HG03280 (cell line): ENCODE results near the gene COX19.
"Not testable (repeated sequence)": the region's sequence is repeated elsewhere in the genome, so short reads cannot be mapped to it uniquely, and the experiment has no call there.

Source experiments
- ATAC-seq: cut with Tn5 transposase; IDR thresholded peaks from one replicate; pipeline ENCODE4 v1.9.1; 2021; ENCODE audit warnings: mild to moderate bottlenecking, moderate library complexity; ENCODE audit not compliant: unreplicated experiment

Gene COX19

DNA sequence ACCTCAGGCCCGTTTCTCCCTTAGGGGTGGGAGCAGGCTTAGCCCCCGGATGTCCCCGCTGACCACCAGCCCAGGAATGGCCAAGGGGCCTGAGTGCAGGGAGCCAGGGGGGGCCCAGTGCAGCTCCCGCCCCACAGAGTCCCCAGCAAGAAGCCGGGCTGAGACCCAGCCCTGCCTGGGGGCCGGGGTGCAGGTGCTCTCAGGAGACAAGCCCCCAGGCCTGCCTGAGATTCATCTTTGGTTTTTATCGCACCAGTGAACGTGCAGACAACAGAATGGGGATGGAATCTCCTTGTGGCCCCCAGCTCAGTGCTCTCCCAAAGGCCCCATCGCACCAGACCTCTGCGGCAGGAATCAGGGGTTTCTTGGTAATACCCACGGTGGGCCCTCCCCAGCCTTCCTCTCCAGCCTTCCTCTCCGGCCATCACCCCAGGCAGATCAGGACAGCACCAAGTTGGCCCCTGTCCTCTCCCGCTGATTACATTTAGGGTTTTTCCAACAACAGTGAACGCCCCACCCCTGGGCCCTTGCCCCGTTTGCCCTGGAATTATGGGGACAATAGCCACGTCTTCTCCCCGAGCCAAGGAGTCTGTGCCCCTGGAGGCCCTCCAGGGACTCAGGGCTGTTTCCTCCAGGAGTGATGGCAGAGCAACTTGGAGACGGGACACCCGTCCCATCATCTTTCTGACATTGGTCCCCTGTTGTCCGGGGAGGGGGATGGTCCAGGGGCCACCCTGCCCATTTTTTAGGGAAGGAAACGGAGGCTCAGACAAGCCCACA lies 43.3 kb downstream of the COX19 start:
- no peak for ATAC-seq

- ATAC-seq = no peak
Observed at GRCh38 chr7:930975-931758, 44.2 kb downstream of the COX19 start.

- no peak for ATAC-seq
Observed at GRCh38 chr7:929311-929711, 46.0 kb downstream of the COX19 start.

DNA sequence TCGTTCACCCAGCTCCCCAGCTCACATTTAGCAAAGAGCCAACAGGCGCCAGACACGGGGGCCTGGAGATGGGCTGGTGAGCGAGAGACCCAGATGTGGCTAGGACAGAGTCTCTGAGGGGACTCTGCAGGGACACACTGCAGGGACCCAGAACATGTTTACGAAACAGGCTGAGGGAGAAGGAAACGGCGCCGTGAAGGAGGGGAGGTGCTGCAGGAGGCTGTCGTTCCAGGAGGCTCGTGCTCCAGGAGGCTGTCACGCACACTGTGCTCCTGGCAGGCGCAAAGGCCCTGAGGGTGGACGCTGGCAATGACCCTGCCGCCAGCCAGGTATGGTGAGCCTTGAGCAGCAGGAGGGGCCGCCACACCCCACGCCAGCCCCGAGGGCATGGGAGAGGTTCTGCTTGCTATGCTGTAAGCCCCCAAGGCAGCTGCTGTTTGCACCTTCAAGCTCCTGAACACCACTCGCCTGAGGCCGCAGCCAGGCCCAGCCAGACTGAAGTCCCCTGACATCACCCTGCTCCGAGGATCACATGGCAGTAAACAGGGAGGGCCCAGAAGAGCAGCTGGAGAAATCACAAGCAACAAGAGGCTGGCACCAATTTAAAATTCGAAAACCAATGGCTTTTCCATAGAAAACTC lies 48.2 kb downstream of the COX19 start:
- no peak for ATAC-seq

DNA sequence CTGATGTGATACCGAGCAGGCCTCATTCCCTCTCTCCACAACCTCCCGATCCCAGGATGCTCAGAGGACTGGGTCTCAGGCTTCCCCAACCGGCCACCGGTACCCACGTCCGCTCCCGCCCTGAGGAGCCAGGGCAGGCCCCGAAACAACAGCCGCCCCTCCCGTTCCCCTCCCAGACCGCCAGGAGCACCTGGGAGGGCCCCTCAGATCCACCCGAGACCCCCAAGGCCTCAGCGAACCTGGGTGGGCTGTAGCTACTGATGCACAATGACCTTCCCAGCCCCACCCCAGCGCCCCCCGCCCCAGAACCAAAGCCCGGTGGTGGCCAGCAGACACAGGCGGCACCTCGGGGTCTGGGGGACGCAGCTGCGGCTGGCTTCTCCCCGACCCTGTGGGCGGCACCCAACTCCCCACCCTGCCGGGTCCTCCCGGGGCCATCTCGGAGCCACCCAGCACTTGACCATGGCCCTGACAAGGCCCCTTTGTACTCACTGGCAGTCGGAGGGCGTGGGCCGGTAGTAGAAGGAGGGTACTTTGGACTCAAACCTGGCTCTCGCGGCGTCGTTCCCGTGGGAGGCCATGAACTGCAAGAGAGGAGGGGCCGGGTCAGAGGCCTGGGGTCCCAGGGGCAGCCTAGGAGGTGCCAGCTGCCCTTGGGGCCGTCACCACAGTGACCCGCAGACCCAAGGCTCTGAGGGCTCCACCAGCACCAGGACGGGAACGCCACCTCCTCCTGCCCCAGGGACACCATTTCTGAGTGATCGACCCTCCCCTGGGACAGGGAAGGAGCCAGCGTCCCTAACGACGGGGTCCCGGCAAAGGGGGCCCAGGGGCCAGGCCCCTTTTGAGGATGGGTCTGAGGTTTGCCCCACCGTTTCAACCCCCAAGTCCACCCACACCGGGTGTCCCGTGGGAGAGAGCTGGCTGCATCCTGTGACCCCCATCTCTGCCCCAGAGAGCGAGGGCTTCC lies 49.0 kb downstream of the COX19 start:
- ATAC-seq = no peak

DNA sequence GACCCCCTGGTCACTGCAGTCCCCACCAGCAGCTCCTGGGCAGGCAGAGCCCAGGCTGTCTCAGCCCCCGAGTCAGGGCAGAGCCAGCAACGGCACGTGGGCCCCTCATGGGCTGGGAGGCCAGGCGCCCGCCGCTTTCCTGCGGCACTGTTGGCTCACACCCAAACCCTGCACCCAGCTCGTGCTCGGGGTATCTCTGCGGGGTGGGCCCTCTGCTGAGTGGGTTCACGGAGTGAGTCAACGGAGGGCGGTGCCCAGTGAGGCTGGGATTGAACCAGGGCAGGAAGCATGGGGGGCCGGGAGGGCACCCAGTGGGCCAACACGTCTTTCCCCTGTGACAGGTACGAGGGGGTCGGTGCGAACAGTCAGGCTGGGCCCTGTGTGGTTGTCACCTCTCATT lies 49.7 kb downstream of the COX19 start:
- ATAC-seq = no peak

- peak; percentile 41 for ATAC-seq
Observed at GRCh38 chr7:924541-925231, 50.7 kb downstream of the COX19 start.

GRCh38 chr7:924042-924441 lies 51.3 kb downstream of the COX19 start:
- ATAC-seq = not testable (repeated sequence)

- peak; percentile 79 for ATAC-seq
Observed at GRCh38 chr7:923108-924041, 52.0 kb downstream of the COX19 start.

GRCh38 chr7:922334-923107 lies 52.8 kb downstream of the COX19 start:
- peak; percentile 2 for ATAC-seq

GRCh38 chr7:921581-922333 lies 53.6 kb downstream of the COX19 start:
- no peak for ATAC-seq

GRCh38 chr7:921071-921461 lies 54.3 kb downstream of the COX19 start:
- ATAC-seq = no peak

DNA sequence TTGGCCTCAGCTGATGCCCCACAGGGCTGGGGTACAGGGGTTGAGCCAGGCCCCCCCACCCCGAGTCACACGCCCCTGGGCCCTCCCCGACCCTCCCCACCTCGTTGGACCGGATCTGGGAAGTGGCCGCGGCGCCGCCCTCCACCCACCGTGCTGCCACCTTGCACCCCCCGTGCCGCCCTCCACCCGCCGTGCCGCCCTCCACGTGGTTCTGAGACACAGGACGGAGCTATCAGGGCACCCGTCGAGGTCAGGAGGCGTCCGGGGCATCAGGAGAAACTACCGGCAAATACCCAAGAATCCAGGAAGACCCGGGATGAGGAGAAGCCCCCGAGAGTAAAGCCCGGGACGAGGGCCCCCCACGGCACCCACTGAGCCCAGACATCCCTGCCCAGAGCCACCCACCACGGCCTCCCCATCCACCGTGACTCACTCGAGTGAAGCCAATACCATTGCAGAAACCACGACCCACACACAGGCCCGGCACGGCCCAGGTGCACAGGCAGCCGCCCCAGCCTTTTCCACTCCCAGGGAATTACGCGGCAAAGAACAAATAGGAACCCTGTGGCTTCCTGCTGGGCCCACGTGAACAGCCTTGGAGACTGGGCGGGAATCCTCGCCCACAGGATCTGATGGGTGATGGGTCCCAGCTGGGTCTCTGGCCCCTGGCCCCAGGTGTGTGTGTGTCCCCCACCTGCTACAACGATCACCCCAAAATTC lies 54.8 kb downstream of the COX19 start:
- no peak for ATAC-seq

DNA sequence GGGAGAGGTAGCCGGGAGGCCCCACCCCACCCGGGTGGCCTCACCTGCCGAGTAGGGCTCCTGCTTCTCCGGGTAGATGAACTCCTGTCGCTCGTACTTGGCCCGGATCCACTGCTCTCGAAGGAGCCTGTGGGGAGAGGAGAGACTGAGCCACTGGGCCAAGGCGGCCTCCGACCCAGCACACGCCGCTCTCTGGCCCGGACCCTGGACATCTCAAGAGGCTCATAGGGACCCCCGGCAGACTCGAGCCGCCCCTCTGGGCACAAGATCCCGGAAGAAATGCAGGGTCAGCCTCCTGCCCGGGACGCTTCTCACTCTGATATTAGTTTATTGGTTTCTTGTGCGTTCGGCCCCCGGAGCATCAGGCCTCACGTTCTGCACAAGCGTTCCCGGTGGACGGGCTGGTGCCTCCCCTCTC lies 55.4 kb downstream of the COX19 start:
- no peak for ATAC-seq

DNA sequence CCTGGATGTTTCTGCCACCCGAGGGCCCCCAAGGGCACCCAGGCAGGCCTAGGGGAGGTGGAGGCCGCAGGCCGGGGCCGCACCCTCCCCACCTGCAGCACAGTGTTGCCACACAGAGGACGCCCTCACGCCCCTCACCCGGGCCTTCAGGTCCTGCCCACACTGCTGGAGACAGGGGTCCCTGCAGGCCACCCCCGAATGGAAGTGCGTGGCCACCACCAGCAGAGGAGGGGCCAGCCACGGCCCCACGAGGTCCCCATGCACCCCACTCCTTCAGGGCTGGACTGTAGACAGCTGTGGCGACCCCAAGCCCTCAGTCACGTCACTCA lies 56.3 kb downstream of the COX19 start:
- ATAC-seq = no peak

- ATAC-seq = no peak
Observed at GRCh38 chr7:918441-919113, 56.8 kb downstream of the COX19 start.

- ATAC-seq = no peak
Observed at GRCh38 chr7:918118-918425, 57.3 kb downstream of the COX19 start.
